Inflammatory macrophage treated with lipopolysaccharide for 4 hours (primary cell): ENCODE results near the gene FEZ2.

Source experiments
- DNase-seq: peaks from one replicate; pipeline ENCODE4 v3.0.0-alpha.2; 2020

Gene FEZ2

GRCh38 chr2:36526226-36526625 lies 71.7 kb downstream of the FEZ2 start:
- no peak for DNase-seq

- no peak for DNase-seq
Measured at GRCh38 chr2:36525245-36525644, 72.7 kb downstream of the FEZ2 start.

- no peak for DNase-seq
Measured at GRCh38 chr2:36523153-36523552, 74.8 kb downstream of the FEZ2 start.

GRCh38 chr2:36520431-36520830 lies 77.5 kb downstream of the FEZ2 start:
- no peak for DNase-seq

- no peak for DNase-seq
Measured at GRCh38 chr2:36516136-36516870, 81.7 kb downstream of the FEZ2 start.

GRCh38 chr2:36515538-36515937 lies 82.4 kb downstream of the FEZ2 start:
- no peak for DNase-seq

- no peak for DNase-seq
Measured at GRCh38 chr2:36513661-36514060, 84.3 kb downstream of the FEZ2 start.

- DNase-seq, result no peak
Measured at GRCh38 chr2:36512705-36513104, 85.3 kb downstream of the FEZ2 start.

GRCh38 chr2:36511858-36512603 lies 85.9 kb downstream of the FEZ2 start:
- no peak for DNase-seq

- DNase-seq, result no peak
Measured at GRCh38 chr2:36509075-36509474, 88.9 kb downstream of the FEZ2 start.

GRCh38 chr2:36507408-36507812 lies 90.6 kb downstream of the FEZ2 start:
- DNase-seq, result peak; percentile 65
